Neural crest cell (in vitro differentiated cells): ENCODE data around the gene ZNF383. TPM values are rescaled to one million over a fixed set of nuclear protein-coding genes. Genes with fewer than 3 reads are reported as not detected.
"Not testable (repeated sequence)": the region's sequence is repeated elsewhere in the genome, so short reads cannot be mapped to it uniquely, and the experiment has no call there.

Source experiments
- DNase-seq: peaks from one replicate; pipeline ENCODE4 v3.0.0; 2021; ENCODE audit warnings: low read depth, mixed read lengths, low spot score
- H3K27ac Mint-ChIP-seq: one replicate; pipeline ENCODE4 v1.8.0; 2021; ENCODE audit warnings: mild to moderate bottlenecking, mixed read lengths; ENCODE audit not compliant: unreplicated experiment
- H3K27me3 Mint-ChIP-seq: 2 replicates; pipeline ENCODE4 v1.8.0; 2021; ENCODE audit warnings: low read depth, mild to moderate bottlenecking, mixed read lengths
- H3K36me3 Mint-ChIP-seq: 2 replicates; pipeline ENCODE4 v1.8.0; 2021; ENCODE audit warnings: low read depth, mild to moderate bottlenecking, mixed read lengths
- H3K4me1 Mint-ChIP-seq: 2 replicates; pipeline ENCODE4 v1.8.0; 2021; ENCODE audit warnings: mixed read lengths
- H3K4me3 Mint-ChIP-seq: one replicate; pipeline ENCODE4 v1.8.0; 2021; ENCODE audit warnings: mild to moderate bottlenecking, mixed read lengths
- H3K9me3 Mint-ChIP-seq: 2 replicates; pipeline ENCODE4 v1.8.0; 2021; ENCODE audit warnings: mixed read lengths
- total RNA-seq: library from RNA; stranded (reverse); gene quantifications from 2 replicates; pipeline ENCODE4 v1.2.1, GENCODE V29; 2021
- TF ChIP-seq, protein P1 (sequence below): fragments of 200-600 bp; sonication (generic); conservative IDR thresholded peaks from 2 replicates; pipeline ENCODE4 v1.5.0; 2021; ENCODE audit warnings: antibody characterized with exemption, mild to moderate bottlenecking

The ZNF383 gene
- total RNA-seq, 1 donor from 2014 or later: 9.0 TPM

- H3K4me1 Mint-ChIP-seq: no peaks in the 10 kb centered on the region
- no peak overlapping the region for H3K27ac Mint-ChIP-seq
- H3K36me3 Mint-ChIP-seq: peaks cover 62% of the 10 kb centered on the region
Measured at GRCh38 chr19:37243206-37243632, 25.2 kb downstream of the ZNF383 start.

GRCh38 chr19:37251308-37252229 lies 33.6 kb downstream of the ZNF383 start:
- no peak for DNase-seq
- TF ChIP-seq, protein P1, sequence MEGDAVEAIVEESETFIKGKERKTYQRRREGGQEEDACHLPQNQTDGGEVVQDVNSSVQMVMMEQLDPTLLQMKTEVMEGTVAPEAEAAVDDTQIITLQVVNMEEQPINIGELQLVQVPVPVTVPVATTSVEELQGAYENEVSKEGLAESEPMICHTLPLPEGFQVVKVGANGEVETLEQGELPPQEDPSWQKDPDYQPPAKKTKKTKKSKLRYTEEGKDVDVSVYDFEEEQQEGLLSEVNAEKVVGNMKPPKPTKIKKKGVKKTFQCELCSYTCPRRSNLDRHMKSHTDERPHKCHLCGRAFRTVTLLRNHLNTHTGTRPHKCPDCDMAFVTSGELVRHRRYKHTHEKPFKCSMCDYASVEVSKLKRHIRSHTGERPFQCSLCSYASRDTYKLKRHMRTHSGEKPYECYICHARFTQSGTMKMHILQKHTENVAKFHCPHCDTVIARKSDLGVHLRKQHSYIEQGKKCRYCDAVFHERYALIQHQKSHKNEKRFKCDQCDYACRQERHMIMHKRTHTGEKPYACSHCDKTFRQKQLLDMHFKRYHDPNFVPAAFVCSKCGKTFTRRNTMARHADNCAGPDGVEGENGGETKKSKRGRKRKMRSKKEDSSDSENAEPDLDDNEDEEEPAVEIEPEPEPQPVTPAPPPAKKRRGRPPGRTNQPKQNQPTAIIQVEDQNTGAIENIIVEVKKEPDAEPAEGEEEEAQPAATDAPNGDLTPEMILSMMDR: no peak
- H3K4me3 Mint-ChIP-seq: no peak overlapping the region
- no peaks in the 10 kb centered on the region for H3K4me1 Mint-ChIP-seq
- no peak overlapping the region for H3K27ac Mint-ChIP-seq
- H3K9me3 Mint-ChIP-seq: peaks cover 33% of the 10 kb centered on the region
- peaks cover 26% of the 10 kb centered on the region for H3K36me3 Mint-ChIP-seq
- H3K27me3 Mint-ChIP-seq: no peaks in the 10 kb centered on the region

More at GRCh38 chr19:37243206-37243632, 25.2 kb downstream of the ZNF383 start:
- H3K4me3 Mint-ChIP-seq: no peak overlapping the region
- peaks cover 34% of the 10 kb centered on the region for H3K9me3 Mint-ChIP-seq
- no peaks in the 10 kb centered on the region for H3K27me3 Mint-ChIP-seq
- TF ChIP-seq, protein P1: no peak
- DNase-seq: no peak

DNA sequence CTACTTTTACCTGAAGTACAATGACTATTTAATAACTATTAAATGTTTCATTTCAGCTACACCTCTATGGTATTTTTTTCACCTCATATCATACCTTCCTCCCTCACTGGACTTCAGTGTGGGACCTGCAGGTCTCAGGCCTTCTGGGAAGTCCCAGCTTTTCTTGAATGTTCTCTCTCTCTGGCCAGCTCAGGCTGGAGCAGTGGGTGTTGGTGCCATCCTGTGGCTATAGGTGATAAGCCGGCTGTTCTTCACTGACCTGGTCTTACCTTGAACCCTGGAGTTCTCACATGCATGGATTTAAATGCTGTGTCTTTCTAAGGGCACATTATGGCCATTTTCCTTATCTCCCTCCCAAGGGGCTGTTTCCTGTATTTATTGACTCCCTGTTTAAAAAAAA lies 45.0 kb downstream of the ZNF383 start:
- peaks cover 13% of the 10 kb centered on the region for H3K9me3 Mint-ChIP-seq
- not testable (repeated sequence) for H3K27ac Mint-ChIP-seq, H3K4me1 Mint-ChIP-seq, H3K36me3 Mint-ChIP-seq, H3K4me3 Mint-ChIP-seq, H3K27me3 Mint-ChIP-seq, DNase-seq

DNA sequence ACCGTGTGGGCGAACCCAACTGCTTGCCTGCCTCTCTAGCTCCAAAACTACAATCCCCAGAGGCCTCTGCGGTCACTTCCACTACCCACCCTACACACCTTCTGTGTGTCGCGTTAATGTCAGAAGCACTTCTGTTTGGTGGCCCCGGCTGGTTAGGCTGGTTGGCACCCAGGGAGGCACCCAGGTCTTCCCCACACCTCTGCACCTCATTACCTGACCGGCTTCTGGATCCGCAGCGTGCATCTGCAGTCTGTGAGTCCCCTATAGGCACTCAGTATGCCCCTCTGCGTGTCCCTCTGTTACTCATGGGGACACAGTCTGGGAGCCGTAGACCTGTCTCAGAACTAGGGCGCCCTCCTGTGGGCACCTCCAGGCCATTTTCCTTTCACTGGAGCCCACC lies 49.0 kb downstream of the ZNF383 start:
- not testable (repeated sequence) for H3K4me3 Mint-ChIP-seq, H3K9me3 Mint-ChIP-seq, H3K4me1 Mint-ChIP-seq, H3K36me3 Mint-ChIP-seq, H3K27me3 Mint-ChIP-seq, DNase-seq, H3K27ac Mint-ChIP-seq

GRCh38 chr19:37267755-37268154 lies 49.7 kb downstream of the ZNF383 start:
- not testable (repeated sequence) for H3K4me1 Mint-ChIP-seq, DNase-seq, H3K27me3 Mint-ChIP-seq, H3K9me3 Mint-ChIP-seq, H3K27ac Mint-ChIP-seq, H3K4me3 Mint-ChIP-seq, H3K36me3 Mint-ChIP-seq

DNA sequence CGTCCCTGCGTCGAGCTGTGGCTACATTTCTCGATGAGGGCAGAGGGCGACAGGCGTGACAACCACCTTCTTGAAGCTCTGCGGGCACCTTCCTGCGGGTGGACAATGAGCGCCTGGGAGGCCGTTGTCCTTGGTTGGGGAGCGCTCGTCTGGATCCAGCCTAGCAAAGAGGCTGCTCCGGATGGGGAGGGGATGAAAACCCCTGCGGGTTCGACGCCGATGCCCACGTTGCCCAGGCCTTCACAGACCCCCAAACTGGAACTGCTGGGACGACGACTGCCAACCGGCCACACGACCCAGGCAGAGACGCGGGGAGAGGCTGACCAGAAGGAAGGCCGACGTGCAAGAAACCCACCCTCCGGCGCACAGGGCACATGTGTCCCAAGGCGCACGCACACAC lies 62.6 kb downstream of the ZNF383 start:
- H3K4me1 Mint-ChIP-seq, H3K27me3 Mint-ChIP-seq, H3K36me3 Mint-ChIP-seq, DNase-seq, H3K9me3 Mint-ChIP-seq, H3K27ac Mint-ChIP-seq, H3K4me3 Mint-ChIP-seq: not testable (repeated sequence)

DNA sequence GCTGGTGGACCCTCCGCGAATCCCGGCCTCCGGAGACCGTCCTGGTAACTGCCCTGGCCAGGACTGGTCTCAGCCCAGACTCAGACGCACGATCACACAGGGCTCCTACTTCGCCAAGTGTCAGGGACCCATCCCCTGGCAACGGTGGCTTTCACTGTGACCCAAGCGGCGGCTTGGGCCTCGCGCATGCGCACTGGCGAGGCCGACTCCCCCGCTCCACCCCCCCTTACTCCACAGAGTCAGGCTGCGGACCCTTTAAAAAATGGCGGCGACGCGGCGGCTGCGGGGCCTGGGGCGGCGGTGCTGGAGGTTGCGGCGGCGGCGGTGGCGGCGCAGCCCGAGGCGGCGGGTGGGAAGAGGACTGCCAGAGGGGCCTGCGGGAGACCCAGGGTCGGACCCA lies 66.0 kb downstream of the ZNF383 start:
- not testable (repeated sequence) for H3K4me1 Mint-ChIP-seq, H3K4me3 Mint-ChIP-seq, H3K27me3 Mint-ChIP-seq, H3K9me3 Mint-ChIP-seq, DNase-seq, H3K27ac Mint-ChIP-seq, H3K36me3 Mint-ChIP-seq

DNA sequence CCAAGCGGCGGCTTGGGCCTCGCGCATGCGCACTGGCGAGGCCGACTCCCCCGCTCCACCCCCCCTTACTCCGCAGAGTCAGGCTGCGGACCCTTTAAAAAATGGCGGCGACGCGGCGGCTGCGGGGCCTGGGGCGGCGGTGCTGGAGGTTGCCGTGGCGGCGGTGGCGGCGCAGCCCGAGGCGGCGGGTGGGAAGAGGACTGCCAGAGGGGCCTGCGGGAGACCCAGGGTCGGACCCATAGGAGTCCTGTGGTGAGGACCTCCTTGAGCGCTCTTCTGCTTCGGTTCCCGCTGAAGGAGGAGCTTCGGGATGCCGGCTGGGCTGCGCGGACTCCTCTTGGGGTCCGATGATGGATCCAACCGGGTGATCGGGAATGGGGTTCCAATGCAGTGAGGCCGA lies 71.2 kb downstream of the ZNF383 start:
- H3K27me3 Mint-ChIP-seq, H3K4me1 Mint-ChIP-seq, DNase-seq, H3K9me3 Mint-ChIP-seq, H3K4me3 Mint-ChIP-seq, H3K27ac Mint-ChIP-seq, H3K36me3 Mint-ChIP-seq: not testable (repeated sequence)

DNA sequence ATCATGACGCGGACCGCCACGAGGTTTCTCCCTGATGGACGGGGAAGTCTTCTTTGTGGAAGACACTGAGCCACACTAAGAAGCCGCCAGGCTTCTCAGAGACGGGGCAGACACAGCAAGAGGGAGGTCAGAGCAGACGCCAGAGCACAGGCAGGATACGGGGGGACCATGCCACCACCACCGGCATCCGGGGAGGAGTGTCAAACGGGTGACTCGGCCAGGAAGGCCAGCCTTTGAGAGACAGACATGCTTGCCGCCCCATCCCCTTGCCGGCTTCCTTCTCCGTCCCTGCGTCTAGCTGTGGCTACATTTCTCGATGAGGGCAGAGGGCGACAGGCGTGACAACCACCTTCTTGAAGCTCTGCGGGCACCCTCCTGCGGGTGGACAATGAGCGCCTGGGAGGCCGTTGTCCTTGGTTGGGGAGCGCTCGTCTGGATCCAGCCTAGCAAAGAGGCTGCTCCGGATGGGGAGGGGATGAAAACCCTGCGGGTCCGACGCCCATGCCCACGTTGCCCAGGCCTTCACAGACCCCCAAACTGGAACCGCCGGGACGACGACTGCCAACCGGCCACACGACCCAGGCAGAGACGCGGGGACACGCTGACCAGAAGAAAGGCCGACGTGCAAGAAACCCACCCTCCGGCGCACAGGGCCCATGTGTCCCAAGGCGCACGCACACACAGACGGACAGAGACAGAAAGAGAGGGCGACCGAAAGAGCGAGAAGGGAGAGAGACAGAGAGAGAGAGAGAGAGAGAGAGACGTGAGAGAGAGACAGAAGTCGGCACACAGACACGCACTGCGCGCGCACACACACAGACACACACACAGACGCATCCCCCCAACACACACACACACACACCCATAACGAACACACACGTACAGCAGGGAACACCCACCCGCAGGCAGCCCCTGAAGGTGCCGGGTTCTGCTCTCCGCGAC lies 75.3 kb downstream of the ZNF383 start:
- not testable (repeated sequence) for H3K9me3 Mint-ChIP-seq, H3K27ac Mint-ChIP-seq, H3K4me3 Mint-ChIP-seq, DNase-seq, H3K4me1 Mint-ChIP-seq, H3K36me3 Mint-ChIP-seq, H3K27me3 Mint-ChIP-seq

DNA sequence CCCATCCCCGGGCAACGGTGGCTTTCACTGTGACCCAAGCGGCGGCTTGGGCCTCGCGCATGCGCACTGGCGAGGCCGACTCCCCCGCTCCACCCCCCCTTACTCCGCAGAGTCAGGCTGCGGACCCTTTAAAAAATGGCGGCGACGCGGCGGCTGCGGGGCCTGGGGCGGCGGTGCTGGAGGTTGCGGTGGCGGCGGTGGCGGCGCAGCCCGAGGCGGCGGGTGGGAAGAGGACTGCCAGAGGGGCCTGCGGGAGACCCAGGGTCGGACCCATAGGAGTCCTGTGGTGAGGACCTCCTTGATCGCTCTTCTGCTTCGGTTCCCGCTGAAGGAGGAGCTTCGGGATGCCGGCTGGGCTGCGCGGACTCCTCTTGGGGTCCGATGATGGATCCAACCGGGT lies 76.2 kb downstream of the ZNF383 start:
- H3K27me3 Mint-ChIP-seq, DNase-seq, H3K4me3 Mint-ChIP-seq, H3K27ac Mint-ChIP-seq, H3K9me3 Mint-ChIP-seq, H3K36me3 Mint-ChIP-seq, H3K4me1 Mint-ChIP-seq: not testable (repeated sequence)
